Limb (tissue), 2 donors: Measurements from ENCODE around the gene B4GAT1.
"Not testable (repeated sequence)": the region's sequence is repeated elsewhere in the genome, so short reads cannot be mapped to it uniquely, and the experiment has no call there.

Experiments used
- DNase-seq, 2 donors: peaks; one replicate each; pipeline ENCODE4 v3.0.0-alpha.2; 2016; ENCODE audit errors: extremely low spot score in 2 of 2

The B4GAT1 gene

DNA sequence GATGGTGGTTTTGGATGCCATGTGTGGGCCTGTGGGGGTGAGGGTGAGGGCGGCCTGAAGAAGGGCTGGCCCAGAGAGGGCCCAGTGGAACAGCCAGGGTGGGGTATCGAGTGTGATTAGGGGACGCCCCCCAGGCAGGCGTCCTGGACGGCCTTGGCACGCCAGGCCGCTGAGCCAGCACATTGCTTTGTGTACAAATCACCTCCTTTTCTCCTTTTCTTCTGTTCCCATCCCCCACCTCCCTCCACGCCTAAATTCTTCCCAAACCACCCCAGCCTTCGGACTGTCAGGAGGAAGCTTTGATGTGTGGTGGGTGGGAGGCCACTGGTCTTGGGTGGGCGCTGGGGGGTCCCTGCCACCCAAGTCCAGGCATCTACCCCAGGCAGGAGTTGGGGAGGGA is 22.8 kb downstream of the B4GAT1 start:
- DNase-seq, result no peak

DNA sequence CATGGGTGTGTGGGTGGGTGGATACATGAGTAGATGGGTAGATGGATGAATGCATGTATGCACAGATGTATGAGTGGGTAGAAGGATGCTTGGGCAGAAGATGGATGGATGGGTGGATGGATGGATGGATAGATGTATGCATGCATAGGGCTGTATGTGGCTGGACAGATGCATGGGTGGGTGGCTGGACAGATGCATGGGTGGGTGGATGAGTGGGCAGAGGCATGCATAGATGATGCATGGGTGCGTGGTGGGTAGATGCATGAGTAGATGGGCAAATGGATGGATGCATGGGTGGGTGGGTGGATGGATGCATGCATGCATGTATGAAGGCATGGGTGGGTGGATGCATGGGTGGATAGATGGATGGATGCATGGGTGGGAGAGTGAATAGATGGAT is 23.7 kb downstream of the B4GAT1 start:
- DNase-seq, result no peak

DNA sequence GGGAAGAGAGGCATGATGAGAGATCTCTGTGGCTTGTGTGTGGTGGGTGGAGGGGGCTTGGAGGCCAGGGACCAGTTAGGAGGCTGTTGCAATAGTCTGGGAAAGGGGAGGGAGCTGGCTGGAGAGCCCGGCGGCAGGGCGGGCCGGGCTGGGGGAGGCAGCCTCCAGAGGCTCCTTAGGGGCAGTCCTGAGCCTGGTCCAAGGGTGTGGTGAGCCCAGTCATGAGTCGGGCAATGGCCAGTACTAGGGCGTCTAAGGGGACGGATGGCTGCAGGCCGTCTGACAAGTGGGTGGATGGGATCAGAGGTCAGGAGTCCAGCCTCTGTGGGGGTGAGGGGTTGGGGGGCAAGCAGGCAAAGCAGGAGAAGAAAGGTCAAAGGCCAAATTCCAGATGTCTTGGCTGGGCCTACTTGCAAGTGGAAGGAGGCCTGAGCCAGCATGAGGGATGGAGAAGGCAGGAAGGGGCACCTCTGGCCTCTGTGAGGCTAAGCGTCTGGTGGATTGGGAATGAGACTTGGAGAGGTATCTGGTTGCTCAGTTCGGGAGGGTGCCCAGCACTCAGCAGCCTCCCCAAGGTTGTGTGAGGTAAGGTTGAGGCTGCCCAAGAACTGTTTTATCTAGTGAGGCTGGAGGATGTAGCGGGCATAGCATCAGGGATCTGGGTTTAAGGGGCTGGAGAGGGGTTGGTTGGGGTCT is 24.5 kb downstream of the B4GAT1 start:
- DNase-seq, result no peak

DNA sequence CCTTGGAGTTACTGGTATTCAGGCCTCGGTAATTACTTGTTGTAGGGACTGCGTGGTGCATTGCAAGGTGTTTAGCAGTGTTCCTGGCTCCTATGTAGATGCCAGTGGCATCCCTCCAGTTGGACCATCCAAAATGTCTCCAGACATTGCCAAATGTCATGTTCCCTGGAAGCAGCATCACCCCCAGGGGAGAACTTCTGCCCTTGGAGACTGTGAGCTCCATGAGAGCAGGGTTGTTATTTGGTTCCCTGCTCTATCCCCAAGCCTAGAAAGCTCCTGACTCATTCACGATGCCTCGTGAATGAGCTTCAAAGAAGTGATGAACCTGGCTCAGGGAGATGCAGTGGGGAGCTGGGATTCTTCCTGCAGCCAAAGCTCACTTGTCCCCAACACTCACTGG is 25.8 kb downstream of the B4GAT1 start:
- no peak for DNase-seq

DNA sequence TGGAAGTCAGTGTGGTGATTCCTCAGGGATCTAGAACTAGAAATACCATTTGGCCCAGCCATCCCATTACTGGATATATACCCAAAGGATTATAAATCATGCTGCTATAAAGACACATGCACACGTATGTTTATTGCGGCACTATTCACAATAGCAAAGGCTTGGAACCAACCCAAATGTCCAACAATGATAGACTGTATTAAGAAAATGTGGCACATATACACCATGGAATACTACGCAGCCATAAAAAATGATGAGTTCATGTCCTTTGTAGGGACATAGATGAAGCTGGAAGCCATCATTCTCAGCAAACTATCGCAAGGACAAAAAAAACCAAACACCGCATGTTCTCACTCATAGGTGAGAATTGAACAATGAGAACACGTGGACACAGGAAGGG is 26.7 kb downstream of the B4GAT1 start:
- not testable (repeated sequence) for DNase-seq

DNA sequence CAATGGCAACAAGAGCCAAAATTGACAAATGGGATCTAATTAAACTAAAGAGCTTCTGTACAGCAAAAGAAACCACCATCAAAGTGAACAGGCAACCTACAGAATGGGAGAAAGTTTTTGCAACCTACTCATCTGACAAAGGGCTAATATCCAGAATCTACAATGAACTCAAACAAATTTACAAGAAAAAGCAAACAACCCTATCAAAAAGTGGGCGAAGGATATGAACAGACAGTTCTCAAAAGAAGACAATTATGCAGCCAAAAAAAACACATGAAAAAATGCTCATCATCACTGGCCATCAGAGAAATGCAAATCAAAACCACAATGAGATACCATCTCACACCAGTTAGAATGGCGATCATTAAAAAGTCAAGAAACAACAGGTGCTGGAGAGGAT is 27.1 kb downstream of the B4GAT1 start:
- DNase-seq, result not testable (repeated sequence)

DNA sequence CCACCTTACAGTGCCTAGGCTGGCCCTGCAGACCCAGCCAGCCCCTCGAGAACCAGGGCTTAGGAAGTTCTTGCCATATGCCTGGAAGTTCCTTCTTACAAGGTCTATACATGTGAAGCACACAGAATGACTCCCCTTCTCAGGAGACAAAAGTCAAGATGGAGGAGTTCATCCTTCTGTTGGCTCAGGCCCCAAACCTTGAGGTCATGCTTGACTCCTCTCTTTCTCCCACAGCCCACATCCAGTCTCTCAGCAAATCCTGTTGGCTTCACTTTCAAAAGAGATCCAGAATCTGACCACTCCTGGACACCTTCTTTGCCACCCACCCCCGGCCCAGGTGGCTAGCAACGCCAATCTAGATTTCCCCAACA is 28.8 kb downstream of the B4GAT1 start:
- no peak for DNase-seq

DNA sequence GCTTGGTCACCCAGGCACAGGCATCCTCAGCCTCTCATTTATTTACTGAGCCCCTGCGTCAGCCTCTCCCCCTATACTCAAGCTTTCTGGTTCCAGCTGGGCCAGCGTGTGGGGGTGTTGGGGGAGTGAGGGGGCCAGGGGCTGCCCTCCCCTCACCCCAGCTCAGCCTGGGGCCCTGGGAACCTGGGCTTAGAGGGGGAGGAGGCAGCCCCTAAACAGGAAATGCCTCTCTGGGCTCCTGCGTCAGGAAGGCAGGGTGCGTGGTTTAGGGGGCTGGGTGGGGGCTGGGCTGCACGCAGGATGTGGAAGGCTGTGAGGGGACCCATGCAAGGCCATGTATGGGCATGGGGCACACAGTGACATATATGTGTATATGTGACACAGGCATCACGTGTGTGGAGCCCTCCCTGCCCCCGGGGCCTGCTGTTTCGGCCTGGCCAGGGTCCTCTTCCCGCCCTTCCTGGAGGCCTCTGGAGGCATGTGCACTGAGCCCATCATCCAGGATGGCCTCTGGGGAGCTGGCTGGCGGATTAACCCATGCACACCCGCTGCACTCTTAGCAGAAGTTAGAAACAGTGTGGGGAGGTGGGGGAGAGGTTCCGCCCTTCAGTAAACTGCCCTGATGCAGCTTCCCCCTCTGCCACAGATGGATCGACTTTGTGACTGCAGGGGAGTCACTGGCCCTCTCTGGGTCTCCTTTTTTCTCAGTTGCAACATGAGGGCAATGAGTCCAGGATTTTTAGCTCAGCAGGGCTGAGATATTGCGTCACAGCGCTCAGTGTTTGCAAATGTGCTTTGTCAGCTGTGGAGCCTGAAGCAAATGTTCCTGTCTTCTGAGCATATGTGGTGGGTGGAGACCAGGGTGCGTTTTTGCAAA is 29.5 kb downstream of the B4GAT1 start:
- peak in 1 of 2 donors; percentile 71 for DNase-seq

DNA sequence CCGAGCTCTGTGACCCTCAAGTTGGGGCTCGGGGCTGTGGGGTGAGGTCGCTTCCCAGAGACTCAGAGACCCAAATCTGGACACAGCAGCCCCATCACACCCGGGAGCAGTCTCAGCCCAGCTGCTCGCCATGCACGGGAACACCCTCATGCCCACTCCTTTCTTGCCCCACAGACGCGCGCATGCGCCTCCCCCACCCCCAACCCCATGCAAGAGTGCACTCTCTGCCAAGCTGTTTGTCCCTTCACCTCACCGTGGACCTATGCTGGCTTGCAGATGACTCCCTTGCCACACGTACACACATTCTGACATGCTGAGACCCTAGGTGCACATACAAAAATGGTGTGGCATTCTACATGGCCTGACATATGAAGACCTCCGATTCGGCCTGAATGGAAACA is 30.1 kb downstream of the B4GAT1 start:
- peak; percentile 52 to 74 for DNase-seq

DNA sequence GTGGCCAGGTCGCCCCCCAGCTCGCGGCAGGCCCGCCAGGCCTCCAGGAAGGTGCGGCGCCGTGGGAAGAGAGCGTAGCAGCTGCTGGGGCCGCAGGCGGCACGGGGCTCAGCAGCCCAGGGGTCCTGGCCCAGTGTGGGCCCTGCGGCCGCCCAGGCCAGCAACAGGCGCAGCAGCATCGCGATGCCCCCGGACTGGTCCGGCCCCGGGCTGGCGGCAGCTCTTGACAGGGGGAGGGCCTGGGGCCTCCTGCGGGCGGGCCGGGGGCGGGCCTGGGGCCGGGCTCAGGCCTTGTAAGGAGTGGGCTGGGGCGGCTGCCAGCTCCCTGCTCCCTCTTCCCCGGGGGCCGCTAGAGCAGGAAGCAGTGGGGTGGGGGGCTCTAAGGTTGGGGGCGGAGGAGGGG is 30.6 kb downstream of the B4GAT1 start, which contains the start of gene CD248:
TSS of gene CD248 (minus strand) at position 196 of the 403 bp plus-strand sequence. CDS start at position 179, 17 bp downstream.
- DNase-seq, result peak; percentile 65 to 84

DNA sequence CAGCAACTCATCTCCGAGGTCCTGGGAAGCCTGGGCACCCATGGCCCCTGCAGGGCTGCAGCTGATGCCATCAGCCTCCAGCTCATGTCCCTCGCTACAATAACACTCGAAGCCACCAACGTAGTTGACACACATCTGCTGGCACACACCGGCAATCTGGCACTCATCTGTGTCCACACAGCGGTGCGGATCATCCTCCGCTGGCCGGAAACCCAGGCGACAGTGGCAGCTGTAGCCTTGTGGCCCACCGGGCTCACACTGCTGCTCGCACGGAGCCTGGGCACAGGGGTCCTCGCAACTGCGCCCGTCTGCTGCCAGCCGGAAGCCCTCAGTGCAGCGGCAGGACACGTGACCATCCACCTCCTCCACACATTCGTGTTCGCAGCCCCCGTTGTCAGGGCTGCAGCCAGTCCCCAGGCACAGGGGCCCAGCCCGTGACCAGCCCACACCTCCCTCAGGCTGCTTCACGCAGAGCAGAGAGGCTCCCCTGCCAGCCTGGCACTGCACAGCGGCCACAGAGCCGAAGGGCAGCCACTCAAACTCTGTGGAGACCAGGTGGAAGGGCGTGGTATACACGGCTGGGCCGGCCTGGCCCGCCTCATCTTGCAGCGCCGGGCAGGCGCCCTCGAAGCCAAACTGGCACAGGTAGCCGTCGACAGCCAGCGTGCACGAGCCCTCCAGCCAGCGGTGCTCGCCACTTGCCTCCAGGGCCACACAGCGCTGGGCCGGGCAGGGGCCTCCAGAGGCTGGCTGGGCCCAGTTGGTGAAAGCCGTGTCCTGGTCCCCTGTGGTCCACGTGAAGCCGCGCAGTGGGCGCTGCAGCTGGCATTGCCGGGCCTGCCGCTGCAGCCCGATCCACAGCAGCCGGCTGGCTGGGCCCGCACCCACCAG is 31.3 kb downstream of the B4GAT1 start:
- DNase-seq, result peak in 1 of 2 donors; percentile 42

DNA sequence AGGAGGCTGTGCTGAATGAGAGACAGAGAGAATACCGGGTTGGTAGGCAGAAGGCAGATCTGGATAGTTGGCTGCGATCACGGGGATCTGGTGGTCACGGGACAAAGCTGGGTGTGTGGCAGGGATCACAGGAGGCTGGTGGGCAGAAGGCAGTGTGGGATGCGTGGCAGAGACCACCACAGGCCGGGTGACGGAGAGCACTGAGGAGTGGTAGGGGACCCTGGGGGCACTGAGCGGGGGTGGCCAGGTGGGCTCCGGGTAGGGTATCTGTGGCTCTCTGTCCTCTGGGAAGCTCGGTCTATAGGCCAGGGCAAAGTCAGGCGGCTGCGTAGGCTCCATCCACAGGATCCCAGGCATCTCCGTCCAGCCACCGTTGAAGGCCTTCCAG is 31.9 kb downstream of the B4GAT1 start:
- DNase-seq, result no peak

DNA sequence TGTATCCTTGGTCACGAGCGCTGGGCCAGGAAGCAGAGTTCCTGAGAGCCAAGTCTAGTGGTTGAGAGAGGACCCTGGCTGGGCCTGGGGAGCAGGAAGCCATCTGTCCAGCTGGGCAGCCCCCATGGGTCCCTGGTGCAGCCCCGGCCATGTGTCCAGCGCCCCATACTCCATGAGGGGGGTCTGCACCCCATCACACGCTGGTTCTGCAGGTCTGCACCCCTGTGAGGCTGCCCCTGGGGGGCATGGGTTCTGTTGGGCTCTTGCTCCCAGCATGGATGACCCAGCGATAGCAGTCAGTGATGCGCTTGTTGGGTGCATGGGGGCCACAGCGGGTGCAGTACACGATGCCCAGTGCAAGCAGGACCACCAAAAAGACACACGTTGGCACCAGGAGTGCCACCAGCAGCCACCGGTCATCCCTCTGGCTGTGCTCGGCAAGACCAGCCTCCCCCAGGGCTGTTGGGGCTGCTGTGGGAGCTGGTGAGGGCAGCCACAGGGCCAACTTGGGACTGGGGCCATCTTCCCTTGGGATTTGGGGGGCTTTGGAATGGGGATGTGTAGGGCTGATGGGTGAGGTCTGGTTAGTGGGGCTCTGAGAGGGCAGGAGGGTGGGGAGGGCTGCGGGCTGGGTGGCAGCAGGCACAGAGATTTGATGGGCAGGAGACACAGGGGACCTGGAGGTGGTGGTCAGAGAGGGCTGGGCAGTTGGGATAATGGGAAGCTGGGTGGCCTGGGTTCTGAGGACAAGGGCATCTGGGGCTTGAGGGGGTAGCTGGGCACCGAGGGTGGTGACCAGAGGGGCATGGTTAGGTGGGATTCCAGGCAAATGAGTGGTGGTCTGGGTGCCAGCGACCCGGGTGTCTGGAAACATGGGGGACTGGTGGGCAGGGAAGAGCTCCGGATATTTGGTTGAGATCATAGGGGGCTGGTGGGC is 32.6 kb downstream of the B4GAT1 start:
- peak in 1 of 2 donors; percentile 0 for DNase-seq

DNA sequence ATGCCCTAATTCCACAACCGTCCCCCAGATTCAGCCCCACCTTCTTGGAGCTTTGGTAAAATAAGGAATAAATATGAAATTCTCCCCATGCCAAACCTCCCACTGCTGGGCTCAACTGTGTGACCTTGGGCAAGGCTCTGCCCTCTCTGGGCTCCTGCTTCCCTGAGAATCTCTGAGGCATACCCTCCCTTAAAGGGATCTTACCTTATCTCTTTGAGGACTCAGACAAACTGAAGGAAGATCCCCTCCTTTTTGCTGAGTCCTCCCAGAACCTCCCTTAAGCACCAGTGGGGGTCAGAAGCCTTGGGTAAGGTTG is 33.3 kb downstream of the B4GAT1 start:
- DNase-seq, result no peak

DNA sequence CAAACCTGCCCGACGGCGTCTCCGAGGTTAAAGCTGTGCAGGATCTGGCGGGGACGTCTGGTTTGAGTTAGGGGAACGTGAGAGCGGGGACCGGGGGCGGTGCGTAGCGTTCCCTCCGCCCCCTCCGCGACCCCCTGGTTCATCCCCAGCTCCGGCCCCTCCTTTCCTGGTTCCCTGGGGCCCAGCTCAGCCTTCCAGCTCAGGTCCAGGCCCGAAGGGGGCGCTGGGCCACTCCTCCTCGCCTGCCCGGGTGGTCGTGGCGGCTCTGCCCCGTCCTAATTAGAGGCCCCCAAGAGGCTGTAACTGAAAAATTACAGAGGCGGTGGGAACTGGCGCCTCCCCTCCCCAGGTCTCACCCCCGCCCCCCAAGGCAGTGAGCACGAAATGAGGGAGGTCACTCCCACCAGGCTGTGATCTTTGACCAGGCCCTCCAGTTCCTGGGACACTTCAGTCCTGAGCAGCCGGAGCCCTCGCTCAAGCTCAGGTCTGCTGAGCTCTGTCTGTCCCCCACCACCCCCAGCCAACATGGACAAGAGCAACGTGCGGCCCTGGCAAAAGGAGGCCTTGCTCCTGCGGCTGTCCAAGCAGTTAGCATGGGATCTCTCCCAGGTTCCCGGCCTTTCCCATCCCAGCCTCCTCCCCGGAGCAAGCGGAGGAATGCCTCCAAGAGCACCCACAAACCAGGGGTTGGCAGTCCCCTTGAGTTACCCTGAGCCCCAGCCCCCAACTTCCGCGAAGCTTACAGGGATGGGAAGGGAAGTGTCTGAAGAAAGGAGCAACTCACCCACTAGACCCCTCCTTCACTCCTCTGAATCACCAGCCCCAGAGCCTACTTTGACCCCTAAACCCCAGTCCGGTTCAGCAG is 33.9 kb downstream of the B4GAT1 start:
- DNase-seq, result peak; percentile 84 to 88

DNA sequence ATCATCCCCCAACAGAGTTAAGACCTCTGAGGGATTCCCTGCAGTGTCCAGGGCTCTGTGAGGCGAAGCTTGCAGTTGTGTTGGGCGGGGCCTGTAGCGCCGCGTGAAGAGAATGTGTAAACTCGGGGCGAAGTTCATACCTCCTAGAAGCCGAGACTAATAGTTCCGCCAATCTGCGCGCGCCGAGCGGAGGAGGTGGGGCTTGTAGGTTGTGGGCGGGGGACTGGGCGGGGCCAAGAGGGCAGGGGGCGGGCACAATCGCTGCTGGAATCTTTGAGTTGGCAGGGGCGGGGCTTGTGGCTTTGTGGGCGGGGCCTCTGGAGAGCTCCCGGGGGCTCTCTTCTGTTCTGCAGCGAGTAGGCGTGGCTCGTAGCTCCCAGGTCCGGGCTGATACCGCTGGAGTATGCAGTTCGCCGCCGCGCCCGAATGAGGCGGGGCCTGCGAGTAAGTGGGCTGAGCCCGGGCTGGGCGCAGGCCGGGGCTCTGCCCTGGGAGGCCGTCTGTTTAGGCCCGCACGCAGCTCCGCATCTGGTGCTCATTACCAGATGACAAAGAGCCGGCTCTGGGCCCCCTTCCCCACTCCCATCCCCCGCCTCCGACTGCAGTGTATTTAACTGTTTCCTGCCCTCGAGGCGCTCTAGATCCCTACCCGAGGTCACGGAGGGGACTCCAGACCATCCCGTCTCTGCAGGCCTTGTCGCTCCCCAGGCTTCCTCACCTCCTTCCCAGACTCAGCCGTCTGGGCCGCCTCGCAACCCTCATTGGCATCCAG is 34.7 kb downstream of the B4GAT1 start:
- peak; percentile 97 to 100 for DNase-seq

DNA sequence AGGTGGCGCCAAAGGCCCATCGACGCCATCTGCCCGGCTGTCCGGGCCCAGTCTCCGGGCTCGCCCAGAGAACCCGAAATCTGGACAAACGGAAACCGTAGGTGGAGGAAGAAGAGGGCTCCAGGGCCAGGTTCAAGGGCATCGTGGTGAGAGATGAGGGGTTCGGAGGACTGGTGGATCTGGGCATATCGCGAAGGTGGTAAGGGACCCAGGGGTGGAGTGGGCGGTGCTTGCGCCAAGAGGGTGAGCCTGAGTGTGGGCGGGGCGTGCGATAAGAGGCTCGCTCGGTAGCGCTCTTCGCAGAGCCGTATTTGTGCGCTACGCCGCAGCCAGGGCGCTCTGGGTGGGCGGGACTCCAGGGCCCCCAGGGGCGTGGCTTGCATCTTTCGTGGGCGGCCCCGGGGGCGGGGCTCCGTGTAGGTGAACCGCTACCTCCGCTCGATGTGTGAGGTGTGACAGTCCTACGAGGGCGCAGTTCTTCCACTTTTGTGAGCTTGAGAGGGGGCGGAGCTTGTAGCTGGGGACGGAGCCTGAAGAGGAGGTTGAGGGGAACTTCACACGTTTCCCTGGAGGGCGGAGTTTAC is 35.4 kb downstream of the B4GAT1 start:
- DNase-seq, result peak; percentile 86 to 93

DNA sequence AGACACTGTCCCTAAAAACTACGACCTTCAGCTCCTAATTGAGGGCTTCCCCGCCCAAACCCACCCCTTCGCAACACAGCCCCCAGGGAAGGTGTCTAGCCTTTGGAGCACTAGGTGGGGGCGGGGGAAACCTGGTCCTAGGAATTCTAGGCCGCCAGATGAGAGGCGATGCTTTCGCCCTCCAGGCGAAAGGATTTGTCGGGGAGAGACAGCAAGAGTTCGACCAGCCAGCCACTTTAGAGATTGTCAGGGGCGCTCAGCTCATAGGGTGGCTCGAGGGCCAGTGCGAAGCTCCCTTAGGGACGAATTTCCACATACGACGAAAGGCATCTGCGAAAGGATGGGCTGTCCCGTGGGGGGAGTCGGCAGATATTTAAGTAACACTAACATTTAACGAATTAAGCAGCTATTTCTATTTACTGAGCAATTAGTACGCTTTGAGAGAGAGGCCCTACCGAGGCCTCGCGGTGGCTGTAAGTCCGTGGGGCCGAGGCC is 35.9 kb downstream of the B4GAT1 start:
- DNase-seq, result no peak
